GM10266 (cell line): Measurements from ENCODE around the gene DLGAP4.
"Not testable (repeated sequence)": the region's sequence is repeated elsewhere in the genome, so short reads cannot be mapped to it uniquely, and the experiment has no call there.

Experiments
- DNase-seq: peaks from one replicate; pipeline ENCODE4 v3.0.0; 2012; ENCODE audit errors: extremely low spot score
- CTCF ChIP-seq: IDR thresholded peaks from 2 replicates; pipeline ENCODE4 v1.5.1; 2012; ENCODE audit warnings: mild to moderate bottlenecking, low read depth; ENCODE audit not compliant: control insufficient read depth, insufficient read depth; ENCODE audit errors: missing control alignments

Gene DLGAP4

GRCh38 chr20:36473164-36473563 lies 167.0 kb downstream of the DLGAP4 start:
- DNase-seq = no peak
- no peak for TF ChIP-seq CTCF

DNA sequence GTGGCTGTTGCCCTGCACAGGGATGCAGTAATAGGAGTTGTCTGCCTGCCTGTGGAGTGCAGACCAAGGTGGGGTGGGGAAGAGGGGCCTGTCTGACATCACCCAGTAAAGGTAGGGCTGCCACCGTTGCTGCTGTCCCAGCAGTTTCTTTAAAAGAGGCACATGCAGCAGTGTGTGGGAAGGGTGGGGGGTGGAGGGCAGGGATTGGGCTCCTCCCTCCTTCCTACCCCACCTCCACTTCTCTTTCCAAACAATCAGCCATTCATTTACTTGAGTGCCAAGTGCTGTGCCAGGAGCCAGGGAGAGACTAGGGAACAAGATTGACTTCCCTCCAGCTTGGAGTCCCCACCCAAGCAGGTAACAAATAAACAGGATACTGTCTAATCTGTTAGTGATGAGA lies 168.4 kb downstream of the DLGAP4 start:
- TF ChIP-seq CTCF = no peak
- DNase-seq = no peak

DNA sequence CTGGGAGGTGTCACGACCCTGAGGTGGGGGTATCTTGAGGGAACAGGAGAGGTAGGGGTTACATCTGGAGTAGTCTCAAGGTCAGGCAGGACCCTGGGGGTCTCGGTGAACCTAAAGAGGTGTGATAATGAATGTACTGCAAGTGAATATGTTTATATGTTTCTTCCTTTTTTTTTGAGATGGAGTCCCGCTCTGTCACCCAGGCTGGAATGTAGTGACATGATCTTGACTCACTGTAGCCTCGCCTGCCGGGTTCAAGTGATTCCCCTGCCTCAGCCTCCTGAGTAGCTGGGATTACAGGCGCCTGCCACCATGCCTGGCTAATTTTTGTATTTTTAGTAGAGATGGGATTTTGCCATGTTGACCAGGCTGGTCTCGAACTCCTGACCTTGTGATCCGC lies 168.9 kb downstream of the DLGAP4 start:
- DNase-seq = not testable (repeated sequence)

- DNase-seq = no peak
- no peak for TF ChIP-seq CTCF
Measured at GRCh38 chr20:36477475-36477874, 171.3 kb downstream of the DLGAP4 start.

DNA sequence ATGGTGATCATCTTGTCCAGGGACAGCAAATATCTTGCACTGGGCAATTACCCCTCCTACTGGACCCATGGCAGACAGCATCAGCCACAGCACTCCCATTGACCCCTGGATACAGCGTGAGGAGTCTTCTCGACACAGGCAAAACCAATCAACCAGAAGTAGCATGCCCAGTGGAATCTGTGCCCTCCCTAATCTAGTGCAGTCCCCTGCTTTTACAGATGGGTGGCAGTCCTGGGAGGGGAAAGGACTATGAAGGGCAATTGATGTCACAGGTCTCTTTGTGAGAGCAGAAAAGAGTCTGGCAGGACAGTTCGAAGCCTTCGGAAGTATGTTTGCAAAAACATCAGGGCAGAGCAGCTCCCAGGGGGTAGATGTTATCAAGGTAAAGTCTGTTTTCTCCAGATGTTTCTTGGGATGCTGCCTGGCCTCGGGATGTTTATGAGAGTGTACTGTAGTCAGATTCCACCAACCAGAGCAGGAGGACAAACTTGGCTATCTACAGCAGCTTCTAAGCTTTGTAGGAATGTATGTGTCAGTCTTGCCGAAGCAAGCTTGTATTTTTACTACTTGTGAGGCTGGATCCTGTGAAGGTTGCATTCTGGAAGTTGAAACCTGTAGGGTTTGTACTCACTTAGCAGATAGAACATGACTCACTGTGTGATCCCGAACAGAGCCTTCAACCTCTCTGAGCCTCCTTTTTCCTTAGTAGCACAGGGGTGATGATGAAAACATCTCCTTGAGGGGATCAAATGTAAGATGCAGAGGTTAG lies 172.2 kb downstream of the DLGAP4 start:
- peak; percentile 0 for TF ChIP-seq CTCF
- DNase-seq = no peak

DNA sequence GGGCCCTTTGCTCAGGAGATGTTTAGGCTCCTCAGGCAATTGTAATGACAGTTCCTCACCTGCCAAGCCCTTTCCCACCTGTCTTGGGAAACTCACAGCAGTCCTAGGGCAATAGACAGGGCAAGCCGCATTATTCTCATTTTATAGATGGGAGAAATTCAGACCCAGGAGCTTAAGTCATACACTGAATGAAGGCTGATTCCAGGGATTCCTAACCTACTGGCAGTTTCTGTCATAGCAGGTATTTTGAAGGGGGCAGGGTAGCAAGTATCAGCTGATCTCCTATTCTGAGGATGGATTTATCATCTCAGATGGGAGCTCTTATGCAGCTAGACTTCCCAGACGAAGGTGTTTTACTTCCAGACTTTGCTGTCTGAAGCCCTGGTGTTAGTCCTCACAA lies 173.8 kb downstream of the DLGAP4 start:
- no peak for DNase-seq
- TF ChIP-seq CTCF = no peak

DNA sequence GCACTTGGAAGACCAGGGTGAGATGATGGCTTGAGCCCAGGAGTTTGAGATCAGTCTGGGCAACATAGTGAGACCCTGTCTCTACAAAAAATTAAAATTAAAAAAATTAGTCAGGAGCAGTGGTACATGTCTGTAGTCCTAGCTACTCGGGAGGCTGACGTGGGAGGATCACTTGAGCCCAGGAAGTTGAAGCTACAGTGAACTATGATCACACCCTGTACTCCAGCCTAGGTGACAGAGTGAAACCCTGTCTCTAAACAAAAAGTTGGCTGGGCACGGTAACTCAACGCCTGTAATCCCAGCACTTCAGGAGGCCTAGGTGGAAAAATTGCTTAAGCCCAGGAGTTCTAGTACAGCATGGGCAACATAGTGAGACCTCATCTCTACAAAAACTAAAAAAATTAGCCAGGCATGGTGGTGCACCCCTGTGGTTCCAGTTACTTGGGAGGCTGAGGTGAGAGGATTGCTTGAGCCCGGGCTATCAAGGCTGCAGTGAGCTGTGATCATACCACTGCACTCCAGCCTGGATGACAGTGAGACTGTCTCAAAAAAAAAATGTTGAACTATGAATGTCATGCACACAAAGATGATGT lies 174.4 kb downstream of the DLGAP4 start:
- no peak for TF ChIP-seq CTCF
- no peak for DNase-seq
